Kidney epithelial cell (primary cell): ENCODE results near the gene BUB1B. TPM values are rescaled to one million over a fixed set of nuclear protein-coding genes. Genes with fewer than 3 reads are reported as not detected.

ENCODE experiments used
- DNase-seq: peaks from one replicate; pipeline ENCODE4 v3.0.0-alpha.2; 2010; ENCODE audit warnings: low read depth
- H3K27me3 ChIP-seq: 2 replicates; pipeline ENCODE4 v1.6.0; 2011; ENCODE audit warnings: low read length; ENCODE audit not compliant: control insufficient read depth, insufficient read depth
- H3K36me3 ChIP-seq: 2 replicates; pipeline ENCODE4 v1.5.1; 2011; ENCODE audit warnings: low read length; ENCODE audit not compliant: control insufficient read depth, insufficient read depth
- H3K4me3 ChIP-seq: 2 replicates; pipeline ENCODE4 v1.5.1; 2011; ENCODE audit warnings: low read depth, mild to moderate bottlenecking, control low read depth, low read length
- total RNA-seq: library from RNA; depleted of rRNA; stranded (reverse); fragments of >200 nt; gene quantifications from 2 replicates; pipeline ENCODE4 v1.2.3, GENCODE V29; 2015
- TF ChIP-seq, protein P1 (sequence below): IDR thresholded peaks from 2 replicates; pipeline ENCODE4 v1.5.1; 2011; ENCODE audit warnings: mild to moderate bottlenecking, moderate library complexity, low read length, control low read depth, inconsistent platforms; ENCODE audit not compliant: insufficient read depth, poor library complexity, severe bottlenecking

BUB1B gene
- total RNA-seq, 1 donor from 2014 or later: 10.5 TPM

DNA sequence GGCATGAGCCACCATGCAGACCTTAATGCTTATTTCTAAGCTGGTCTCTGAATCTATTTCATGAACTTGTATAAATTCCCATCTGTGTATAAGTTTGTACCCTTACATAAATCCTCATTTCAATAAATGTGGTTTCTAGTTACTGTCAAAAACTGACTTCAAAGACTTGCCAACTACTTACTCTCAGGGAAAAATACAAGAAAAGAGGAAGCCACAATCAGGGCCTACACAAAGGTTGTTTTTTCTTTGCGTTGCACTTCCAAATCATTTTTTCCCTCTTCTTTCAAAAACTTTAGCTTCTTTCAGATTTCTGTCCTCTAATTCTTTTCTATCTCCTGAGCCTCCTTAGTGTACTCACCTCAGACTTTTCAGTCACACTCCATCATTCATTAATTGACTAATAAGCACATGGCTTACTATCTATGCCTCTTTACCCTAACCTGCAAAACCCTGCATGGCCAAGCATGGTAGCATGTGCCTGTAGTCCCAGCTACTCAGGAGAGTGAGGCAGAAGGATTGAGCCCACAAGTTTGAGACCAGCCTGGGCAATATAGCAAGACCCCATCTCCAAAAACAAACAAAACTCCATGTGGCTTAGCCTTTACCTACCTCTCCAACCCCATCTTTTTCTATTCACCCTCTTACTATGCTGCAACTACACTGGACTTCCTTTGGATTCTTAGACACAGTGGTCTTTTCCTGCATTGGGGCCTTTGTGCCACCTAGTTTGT, 37.7 kb downstream of the BUB1B start:
- H3K4me3 ChIP-seq: no peak overlapping the region
- DNase-seq: no peak
- no peaks in the 10 kb centered on the region for H3K36me3 ChIP-seq
- no peaks in the 10 kb centered on the region for H3K27me3 ChIP-seq
- TF ChIP-seq, protein P1, sequence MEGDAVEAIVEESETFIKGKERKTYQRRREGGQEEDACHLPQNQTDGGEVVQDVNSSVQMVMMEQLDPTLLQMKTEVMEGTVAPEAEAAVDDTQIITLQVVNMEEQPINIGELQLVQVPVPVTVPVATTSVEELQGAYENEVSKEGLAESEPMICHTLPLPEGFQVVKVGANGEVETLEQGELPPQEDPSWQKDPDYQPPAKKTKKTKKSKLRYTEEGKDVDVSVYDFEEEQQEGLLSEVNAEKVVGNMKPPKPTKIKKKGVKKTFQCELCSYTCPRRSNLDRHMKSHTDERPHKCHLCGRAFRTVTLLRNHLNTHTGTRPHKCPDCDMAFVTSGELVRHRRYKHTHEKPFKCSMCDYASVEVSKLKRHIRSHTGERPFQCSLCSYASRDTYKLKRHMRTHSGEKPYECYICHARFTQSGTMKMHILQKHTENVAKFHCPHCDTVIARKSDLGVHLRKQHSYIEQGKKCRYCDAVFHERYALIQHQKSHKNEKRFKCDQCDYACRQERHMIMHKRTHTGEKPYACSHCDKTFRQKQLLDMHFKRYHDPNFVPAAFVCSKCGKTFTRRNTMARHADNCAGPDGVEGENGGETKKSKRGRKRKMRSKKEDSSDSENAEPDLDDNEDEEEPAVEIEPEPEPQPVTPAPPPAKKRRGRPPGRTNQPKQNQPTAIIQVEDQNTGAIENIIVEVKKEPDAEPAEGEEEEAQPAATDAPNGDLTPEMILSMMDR: no peak

DNA sequence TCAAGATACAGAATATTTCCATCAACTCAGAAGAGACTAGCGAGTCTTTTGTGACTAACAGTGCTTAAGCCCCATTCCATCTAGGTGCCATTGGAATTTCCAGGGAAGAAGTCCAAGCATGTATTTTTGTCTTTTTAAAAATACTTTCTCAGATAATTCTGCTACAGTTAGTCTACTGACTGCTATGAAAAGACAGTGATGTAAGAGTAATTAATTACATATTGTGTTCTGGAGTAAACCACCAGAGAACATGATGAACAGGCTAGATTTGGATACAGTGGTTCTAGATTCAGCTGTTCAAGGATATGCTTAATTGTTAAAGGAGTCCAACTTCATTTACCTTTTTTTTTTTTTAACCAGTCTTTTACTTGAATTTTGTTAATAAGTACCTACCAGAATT, 43.2 kb downstream of the BUB1B start:
- H3K4me3 ChIP-seq: no peak overlapping the region
- TF ChIP-seq, protein P1: no peak
- H3K36me3 ChIP-seq: no peaks in the 10 kb centered on the region
- DNase-seq: no peak
- H3K27me3 ChIP-seq: no peaks in the 10 kb centered on the region

DNA sequence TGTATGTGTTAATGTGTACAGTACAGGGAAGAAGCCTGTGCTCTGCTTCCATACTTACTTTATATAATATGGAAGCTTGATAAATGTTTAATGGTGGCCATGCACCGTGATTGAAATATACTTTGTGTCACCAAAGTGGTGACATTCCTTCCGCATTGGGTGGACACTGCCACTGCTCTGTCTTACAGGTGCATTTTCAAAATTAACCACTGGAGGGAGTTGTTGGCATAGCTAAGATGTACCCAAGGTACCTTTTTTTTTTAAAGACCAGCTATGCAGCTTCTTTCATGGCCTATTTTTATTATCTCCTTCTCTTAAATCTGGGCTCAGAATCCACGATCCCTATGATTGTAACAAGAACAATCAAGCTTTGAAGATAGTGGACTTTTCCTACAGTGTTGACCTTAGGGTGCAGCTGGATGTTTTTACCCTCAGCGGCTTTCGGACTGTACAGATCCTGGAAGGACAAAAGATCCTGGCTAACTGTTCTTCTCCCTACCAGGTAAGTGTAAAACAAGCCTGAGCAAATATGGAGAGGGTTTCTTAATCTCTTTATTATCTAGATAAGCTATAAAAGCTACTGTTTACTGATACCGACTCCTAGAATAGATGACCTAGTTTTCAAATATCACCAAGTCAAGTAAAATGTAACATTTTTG, 56.4 kb downstream of the BUB1B start:
- H3K4me3 ChIP-seq: no peak overlapping the region
- no peaks in the 10 kb centered on the region for H3K36me3 ChIP-seq
- no peak for DNase-seq
- no peaks in the 10 kb centered on the region for H3K27me3 ChIP-seq
- TF ChIP-seq, protein P1: peak; percentile 73

DNA sequence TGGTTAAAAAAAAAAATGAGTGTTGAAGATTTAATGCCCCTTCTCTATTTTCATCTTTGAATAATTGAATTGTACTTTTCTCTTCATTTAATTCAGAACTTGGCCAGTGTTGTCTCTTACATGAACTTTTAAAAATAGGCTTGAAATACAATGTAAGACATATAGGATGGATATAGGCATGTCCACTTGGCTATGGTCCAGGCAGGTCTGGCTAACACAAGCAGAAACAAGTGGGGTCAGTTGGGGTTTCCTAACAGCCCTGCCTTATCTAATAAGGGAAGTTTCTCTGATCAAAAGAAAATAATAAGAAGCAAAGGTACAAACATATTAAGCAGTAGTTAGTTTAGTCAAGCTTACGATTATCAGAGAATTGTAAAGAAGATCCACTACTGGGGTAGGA, 58.9 kb downstream of the BUB1B start:
- Histone ChIP-seq H3K27me3 (no peaks in the 10 kb centered on the region), H3K36me3 (no peaks in the 10 kb centered on the region), H3K4me3 (no peak overlapping the region)
- DNase-seq: no peak
- TF ChIP-seq, protein P1: no peak

DNA sequence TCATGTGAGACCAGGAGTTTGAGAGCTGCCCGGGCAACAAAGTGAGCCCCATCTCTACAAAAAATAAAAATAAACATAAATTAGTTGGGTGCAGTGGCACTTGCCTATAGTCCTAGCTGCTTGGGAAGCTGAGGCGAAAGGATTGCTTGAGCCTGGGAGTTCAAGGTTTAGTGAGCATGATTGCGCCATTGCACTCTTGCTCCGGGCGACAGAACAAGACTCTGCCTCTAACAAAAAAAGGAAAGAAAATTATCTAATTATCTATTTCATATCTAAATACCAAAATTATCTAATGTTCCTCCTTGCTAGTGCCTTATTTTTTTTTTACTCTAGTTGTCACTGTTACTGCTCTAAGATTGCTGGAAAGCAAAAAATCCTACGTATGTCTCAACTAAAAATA, 61.3 kb downstream of the BUB1B start:
- Histone ChIP-seq H3K4me3 (no peak overlapping the region), H3K27me3 (no peaks in the 10 kb centered on the region), H3K36me3 (no peaks in the 10 kb centered on the region)
- DNase-seq: no peak
- TF ChIP-seq, protein P1: no peak
